GM12892 (cell line): ENCODE measurements around the gene CLK2.

Experiments used
- POLR2A ChIP-seq: IDR thresholded peaks from 2 replicates; pipeline ENCODE4 v1.6.1; 2011; ENCODE audit warnings: low read depth, low read length, control low read depth
- POLR2AphosphoS5 ChIP-seq: IDR thresholded peaks from 2 replicates; pipeline ENCODE4 v1.6.1; 2011; ENCODE audit warnings: low read depth, low read length, control low read depth
- TAF1 ChIP-seq: IDR thresholded peaks from 2 replicates; pipeline ENCODE4 v1.6.1; 2011; ENCODE audit warnings: low read depth, mild to moderate bottlenecking, control low read depth, low read length, borderline replicate concordance

GRCh38 chr1:155226910-155227260 is 46.4 kb downstream of the CLK2 start:
- no peak for TF ChIP-seq POLR2A
- no peak for TF ChIP-seq POLR2AphosphoS5
- no peak for TF ChIP-seq TAF1
